HFFc6 (cell line): ENCODE results near the gene PLXND1. TPM values are rescaled to one million over a fixed set of nuclear protein-coding genes. Genes with fewer than 3 reads are reported as not detected.
A peak's percentile ranks its signal among the peaks of the same experiment; 100 is the strongest.

Source experiments
- DNase-seq: peaks from one replicate; pipeline ENCODE4 v3.0.0-alpha.2; 2018
- H3K27ac Mint-ChIP-seq: 2 replicates; pipeline ENCODE4 v1.8.0; 2020; ENCODE audit warnings: mild to moderate bottlenecking, mixed read lengths
- H3K27me3 Mint-ChIP-seq: 2 replicates; pipeline ENCODE4 v1.8.0; 2021; ENCODE audit warnings: mild to moderate bottlenecking, moderate library complexity, mixed read lengths; ENCODE audit not compliant: insufficient read depth
- H3K36me3 Mint-ChIP-seq: 2 replicates; pipeline ENCODE4 v1.8.0; 2021; ENCODE audit warnings: low read depth, mixed read lengths
- H3K4me1 Mint-ChIP-seq: 2 replicates; pipeline ENCODE4 v1.8.0; 2020; ENCODE audit warnings: low read depth, mixed read lengths
- H3K4me3 Mint-ChIP-seq: 2 replicates; pipeline ENCODE4 v1.8.0; 2020; ENCODE audit warnings: mild to moderate bottlenecking, moderate library complexity, mixed read lengths
- H3K9me3 Mint-ChIP-seq: 2 replicates; pipeline ENCODE4 v1.8.0; 2020; ENCODE audit warnings: mild to moderate bottlenecking, mixed read lengths
- total RNA-seq, 6 experiments: library from RNA; stranded (reverse); fragmentation: NEBNext Ultra II Directional; extraction: Animal tissue kit (Norgen Biotek cat#: 25700); gene quantifications; 2 replicates in 1 of 6; 3 replicates in 5 of 6; pipeline ENCODE4 v1.2.3, GENCODE V29; 2021
- TF ChIP-seq, protein P1 (sequence below): fragments of 200-600 bp; sonication (generic); IDR thresholded peaks from 2 replicates; pipeline ENCODE4 v1.5.0; 2021; ENCODE audit warnings: antibody characterized with exemption, mild to moderate bottlenecking

PLXND1 gene
- total RNA-seq, 6 experiments from 2014 or later, result 86.7 to 118 (median 108) TPM

- peak overlapping the region; percentile 95 for H3K4me3 Mint-ChIP-seq
- H3K9me3 Mint-ChIP-seq, result no peaks in the 10 kb centered on the region
- DNase-seq, result no peak
- peak overlapping the region; percentile 86 for H3K27ac Mint-ChIP-seq
- H3K4me1 Mint-ChIP-seq, result peaks cover 81% of the 10 kb centered on the region
- TF ChIP-seq, protein P1, sequence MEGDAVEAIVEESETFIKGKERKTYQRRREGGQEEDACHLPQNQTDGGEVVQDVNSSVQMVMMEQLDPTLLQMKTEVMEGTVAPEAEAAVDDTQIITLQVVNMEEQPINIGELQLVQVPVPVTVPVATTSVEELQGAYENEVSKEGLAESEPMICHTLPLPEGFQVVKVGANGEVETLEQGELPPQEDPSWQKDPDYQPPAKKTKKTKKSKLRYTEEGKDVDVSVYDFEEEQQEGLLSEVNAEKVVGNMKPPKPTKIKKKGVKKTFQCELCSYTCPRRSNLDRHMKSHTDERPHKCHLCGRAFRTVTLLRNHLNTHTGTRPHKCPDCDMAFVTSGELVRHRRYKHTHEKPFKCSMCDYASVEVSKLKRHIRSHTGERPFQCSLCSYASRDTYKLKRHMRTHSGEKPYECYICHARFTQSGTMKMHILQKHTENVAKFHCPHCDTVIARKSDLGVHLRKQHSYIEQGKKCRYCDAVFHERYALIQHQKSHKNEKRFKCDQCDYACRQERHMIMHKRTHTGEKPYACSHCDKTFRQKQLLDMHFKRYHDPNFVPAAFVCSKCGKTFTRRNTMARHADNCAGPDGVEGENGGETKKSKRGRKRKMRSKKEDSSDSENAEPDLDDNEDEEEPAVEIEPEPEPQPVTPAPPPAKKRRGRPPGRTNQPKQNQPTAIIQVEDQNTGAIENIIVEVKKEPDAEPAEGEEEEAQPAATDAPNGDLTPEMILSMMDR, result no peak
- no peaks in the 10 kb centered on the region for H3K36me3 Mint-ChIP-seq
- H3K27me3 Mint-ChIP-seq, result no peaks in the 10 kb centered on the region; the same call in 1 of the 2 replicates
Measured at GRCh38 chr3:129603991-129604749, 2.3 kb downstream of the PLXND1 start.

DNA sequence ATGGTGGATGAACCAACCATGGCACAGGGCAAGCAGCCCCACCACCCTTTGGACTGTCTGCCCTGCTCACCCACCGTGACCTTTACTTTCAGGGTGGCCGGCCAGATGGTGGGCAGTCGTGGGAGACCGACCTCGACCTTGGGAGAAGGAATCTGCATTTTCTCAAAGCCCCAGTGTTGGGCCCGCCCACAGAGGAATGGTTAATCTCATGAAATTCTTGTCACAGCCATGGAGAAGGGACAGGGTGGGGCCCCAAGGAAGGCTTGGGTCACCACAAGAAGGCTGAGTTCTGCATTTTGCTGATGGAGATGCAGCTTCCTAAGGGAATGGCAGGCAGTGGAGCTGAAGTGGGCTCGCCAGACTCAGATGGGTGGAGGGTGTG is 2.9 kb downstream of the PLXND1 start:
- peak overlapping the region; percentile 86 for H3K27ac Mint-ChIP-seq
- DNase-seq, result no peak

DNA sequence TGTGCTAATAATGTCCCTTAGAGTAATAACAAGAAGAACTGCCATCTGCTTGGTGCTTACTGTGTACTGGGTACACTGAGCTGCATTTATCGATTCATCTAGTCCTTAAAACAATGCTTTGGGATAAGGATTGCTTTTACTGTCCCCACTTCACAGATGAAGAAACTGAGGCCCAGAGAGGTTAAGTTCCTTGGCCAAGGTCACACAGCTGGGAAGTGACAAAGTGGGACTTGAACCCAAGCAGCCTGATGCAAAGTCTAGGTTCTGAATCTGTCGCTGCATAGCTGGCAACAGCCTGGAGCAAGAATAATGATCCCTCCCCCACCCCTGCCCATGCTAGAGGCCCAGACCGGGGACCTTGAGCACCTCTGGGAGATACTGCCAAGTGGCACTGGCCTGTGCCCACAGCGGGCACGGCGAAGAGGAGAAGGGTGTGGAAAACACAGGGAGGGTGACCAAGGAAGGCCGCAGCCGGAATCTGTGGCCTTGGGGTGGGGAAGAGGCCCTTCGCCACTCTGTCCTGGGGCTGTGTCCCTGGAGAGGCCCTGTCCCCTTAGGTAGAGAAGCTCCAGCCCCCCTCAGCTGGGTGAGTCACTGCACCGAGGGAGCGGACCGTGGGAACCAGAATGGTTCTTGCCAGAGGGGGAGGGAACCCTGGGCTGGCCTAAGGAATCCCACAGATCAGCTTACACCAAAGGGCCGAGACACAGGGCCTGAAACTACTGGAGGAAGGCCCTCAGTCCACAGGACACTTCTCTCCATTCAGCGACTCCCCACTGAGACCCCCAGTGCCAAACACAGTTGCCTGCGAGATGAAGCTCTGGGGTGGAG is 3.5 kb downstream of the PLXND1 start:
- H3K4me1 Mint-ChIP-seq, result peaks cover 82% of the 10 kb centered on the region
- no peaks in the 10 kb centered on the region; the same call in 1 of the 2 replicates for H3K27me3 Mint-ChIP-seq

More for the DNA sequence above, 2.9 kb downstream of the PLXND1 start:
- H3K9me3 Mint-ChIP-seq, result no peaks in the 10 kb centered on the region
- H3K36me3 Mint-ChIP-seq, result no peaks in the 10 kb centered on the region
- H3K4me3 Mint-ChIP-seq, result peak overlapping the region; percentile 95
- no peaks in the 10 kb centered on the region; the same call in 1 of the 2 replicates for H3K27me3 Mint-ChIP-seq
- H3K4me1 Mint-ChIP-seq, result peaks cover 81% of the 10 kb centered on the region
- TF ChIP-seq, protein P1, result no peak

DNA sequence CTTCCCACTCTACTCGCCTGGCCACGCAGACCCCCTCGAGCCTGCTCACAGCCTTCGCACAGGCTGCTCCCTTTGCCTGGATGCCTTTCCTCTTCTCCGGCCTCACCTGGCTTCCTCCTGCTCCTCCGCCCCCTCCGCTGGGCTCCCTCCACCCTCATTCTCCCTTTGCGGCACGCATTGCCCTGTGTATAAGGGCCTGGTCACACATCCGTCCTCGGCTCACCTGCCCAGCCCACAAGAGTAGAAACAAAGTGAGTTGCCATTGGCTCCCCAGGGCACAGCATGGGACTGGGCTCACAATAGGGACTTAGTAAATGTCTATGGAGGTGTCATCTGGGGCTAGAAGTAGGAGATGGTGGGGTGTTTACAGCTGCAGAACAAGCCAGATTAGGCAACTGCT is 4.2 kb downstream of the PLXND1 start:
- Mint-ChIP-seq H3K9me3 (no peaks in the 10 kb centered on the region), H3K27me3 (no peaks in the 10 kb centered on the region; the same call in 1 of the 2 replicates), H3K4me1 (peaks cover 82% of the 10 kb centered on the region), H3K4me3 (no peak overlapping the region), H3K27ac (peak overlapping the region; percentile 86), H3K36me3 (no peaks in the 10 kb centered on the region)
- DNase-seq, result no peak
- TF ChIP-seq, protein P1, result no peak

More for the DNA sequence above, 3.5 kb downstream of the PLXND1 start:
- Mint-ChIP-seq H3K36me3 (no peaks in the 10 kb centered on the region), H3K27ac (peak overlapping the region; percentile 86), H3K4me3 (peak overlapping the region; percentile 95), H3K9me3 (no peaks in the 10 kb centered on the region)
- DNase-seq, result peak; percentile 88
- TF ChIP-seq, protein P1, result no peak

DNA sequence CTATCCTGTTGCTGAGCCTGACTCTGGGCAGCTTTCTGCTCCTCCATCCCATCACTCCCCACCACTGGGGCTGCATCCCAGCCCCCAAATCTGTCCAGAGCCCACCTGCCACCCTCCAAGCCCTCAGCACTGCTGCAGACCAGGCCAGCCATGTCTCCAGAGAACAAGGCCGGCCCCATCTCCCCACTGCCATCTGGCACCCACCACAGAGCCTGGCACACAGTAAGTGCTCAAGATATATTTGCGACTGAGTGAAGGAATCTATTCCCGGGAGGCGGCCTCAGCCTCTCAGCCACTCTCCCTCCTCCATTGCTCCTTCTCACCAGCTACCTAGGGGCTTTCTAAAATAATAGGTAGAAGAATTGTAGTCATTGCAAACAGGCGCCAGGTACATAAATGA is 4.8 kb downstream of the PLXND1 start:
- Mint-ChIP-seq H3K4me1 (peaks cover 83% of the 10 kb centered on the region), H3K9me3 (no peaks in the 10 kb centered on the region), H3K4me3 (no peak overlapping the region), H3K27me3 (no peaks in the 10 kb centered on the region; the same call in 1 of the 2 replicates), H3K36me3 (no peaks in the 10 kb centered on the region), H3K27ac (peak overlapping the region; percentile 22; the same call in 1 of the 2 replicates)
- DNase-seq, result no peak
- TF ChIP-seq, protein P1, result no peak
